GM21526 (cell line): ENCODE data around the gene SLC7A5.
"Not testable (repeated sequence)": the region's sequence is repeated elsewhere in the genome, so short reads cannot be mapped to it uniquely, and the experiment has no call there.

Experiments
- ATAC-seq: cut with Tn5 transposase; IDR thresholded peaks from one replicate; pipeline ENCODE4 v1.9.1; 2021; ENCODE audit warnings: moderate library complexity; ENCODE audit not compliant: unreplicated experiment, low FRiP score

Gene SLC7A5

DNA sequence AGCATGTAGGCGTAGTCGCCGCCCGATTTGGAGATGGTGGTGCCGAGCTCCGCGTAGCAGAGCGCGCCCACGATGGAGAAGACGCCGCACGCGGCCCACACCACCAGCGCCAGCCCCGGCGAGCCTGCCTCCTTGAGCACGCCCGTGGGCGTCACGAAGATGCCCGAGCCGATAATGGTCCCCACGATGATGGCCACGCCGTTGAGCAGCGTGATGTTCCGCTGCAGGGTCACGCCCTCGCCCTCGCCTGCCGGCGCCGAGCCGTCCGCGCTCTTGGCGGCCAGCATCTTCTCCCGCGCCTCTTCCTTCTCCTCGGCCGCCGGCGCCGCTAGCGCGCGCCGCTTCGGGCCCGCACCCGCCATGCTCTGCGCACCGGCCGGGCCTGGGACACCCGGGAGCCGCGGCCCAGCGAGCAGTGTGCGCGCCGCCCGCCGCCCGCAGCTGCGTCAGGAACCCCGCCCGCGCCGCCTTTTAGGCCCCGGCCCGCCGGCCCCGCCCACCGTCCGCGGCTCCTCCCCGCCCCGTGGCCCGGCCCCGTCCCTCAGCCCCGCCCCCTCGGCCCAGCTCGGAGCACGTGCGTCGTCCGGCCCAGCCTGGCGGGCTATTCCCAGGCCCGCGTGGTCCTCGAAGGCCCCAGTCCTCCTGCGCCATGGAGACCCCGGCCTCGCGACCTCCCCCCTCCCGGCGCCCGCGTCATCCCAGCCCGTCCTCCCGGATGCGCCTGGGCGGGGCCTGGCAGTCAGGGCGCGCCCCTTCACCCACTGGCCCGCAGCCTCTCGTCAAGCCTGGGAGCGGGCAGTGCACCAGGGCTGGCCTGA is at the start of gene SLC7A5:
SLC7A5 (minus strand) TSS at position 447 of the 818 bp plus-strand sequence; CDS start at position 362, 85 bp downstream.
- ATAC-seq, result peak; percentile 47

- ATAC-seq, result no peak
These were observed 49.0 kb upstream of the SLC7A5 start for GRCh38 chr16:87918338-87918737.

- no peak for ATAC-seq
These were observed 48.2 kb upstream of the SLC7A5 start for GRCh38 chr16:87917503-87917902.

DNA sequence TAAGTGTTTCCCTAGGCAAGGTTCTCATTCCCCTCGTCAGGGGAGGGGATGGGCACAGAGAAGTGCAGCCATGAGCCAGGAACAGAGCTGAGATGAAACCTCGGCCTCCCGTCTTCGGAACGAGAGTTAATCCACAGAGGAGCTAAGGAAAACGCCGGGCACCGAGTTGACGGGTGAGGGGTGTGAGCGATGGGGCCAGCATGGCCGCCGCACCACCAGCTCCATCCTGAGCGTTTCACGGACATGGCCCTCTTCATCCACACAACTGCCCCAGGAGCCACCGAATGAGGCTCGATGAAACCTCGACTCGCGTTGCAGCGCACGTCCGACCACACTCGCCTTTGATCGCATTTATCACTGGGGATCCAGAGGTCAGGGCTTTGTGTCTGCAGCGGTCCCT is 45.5 kb upstream of the SLC7A5 start:
- ATAC-seq, result no peak

- not testable (repeated sequence) for ATAC-seq
These were observed 44.9 kb upstream of the SLC7A5 start for GRCh38 chr16:87914021-87914725.

- not testable (repeated sequence) for ATAC-seq
These were observed 43.4 kb upstream of the SLC7A5 start for GRCh38 chr16:87912691-87913090.

- not testable (repeated sequence) for ATAC-seq
These were observed 41.9 kb upstream of the SLC7A5 start for GRCh38 chr16:87911106-87911763.

DNA sequence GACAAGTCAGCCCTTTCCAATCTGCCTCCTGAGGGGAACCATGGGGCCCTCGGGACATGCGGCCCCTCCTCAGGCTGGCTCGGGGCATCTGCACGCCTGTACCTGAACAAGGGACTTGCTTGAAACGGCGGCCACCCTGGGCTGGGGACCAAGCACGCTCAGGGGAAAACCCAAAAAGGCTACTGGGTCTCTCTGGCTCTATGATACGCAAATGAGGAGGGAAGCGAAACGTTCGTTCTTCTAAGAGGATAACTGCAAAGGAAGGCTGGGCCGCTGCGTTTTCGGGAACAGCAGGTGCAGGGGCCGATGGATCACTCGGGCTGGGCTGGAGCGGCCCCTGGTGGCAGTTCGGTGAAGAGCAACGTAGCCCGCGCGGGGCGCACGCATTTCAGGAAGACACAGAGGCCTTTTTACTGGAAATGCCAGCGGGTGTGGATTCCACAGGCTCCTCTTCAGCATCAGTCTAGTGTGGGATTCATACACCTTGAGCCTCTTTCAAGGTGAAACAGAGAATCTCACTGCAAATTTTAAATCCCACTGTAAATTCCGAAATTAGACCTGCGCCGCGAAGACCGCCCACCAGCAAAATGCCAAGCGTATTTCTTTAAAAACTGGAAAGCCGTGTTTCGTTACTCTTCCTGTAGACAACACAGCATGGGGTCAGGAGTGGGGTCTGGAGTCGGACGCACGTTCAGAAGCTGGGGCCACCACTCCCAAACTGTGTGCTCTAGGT is 40.1 kb upstream of the SLC7A5 start:
- ATAC-seq, result peak; percentile 65

GRCh38 chr16:87908101-87908500 is 38.8 kb upstream of the SLC7A5 start:
- not testable (repeated sequence) for ATAC-seq

DNA sequence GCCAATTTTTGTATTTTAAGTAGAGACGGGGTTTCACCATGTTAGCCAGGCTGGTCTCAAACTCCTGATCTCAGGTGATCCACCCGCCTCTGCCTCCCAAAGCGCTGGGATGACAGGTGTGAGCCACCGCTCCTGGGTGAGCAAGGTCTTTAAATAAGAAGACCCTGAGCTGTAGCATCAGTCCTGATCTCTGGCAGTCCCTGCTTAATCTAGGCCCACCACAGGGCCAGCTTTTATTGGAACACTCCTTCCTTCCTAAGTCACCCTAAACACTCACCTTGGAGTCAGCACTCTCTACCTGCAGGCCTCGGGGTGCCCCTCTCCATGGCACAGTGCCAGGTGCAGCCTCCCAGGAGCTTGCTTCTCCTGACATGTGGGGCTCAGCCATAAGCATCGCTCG is 36.2 kb upstream of the SLC7A5 start:
- ATAC-seq, result not testable (repeated sequence)

DNA sequence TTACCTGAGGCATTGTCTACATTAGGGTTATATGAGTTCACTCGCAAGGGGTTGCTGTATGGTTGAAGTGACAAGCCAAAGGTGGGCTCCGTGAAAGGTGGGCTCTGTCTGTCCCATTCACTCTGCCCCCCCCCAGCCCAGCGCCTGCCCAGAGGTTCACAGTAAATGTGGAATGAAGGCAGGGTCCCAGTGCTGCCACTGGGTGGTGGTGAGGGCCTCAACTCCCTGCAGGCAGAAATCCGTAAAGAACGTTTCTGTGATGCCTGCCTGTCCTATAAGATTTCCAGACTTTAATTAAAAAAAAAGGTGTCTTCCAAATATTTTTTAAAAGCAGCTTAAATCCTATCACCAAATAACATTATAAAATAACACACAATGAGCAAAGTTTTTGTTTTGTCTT is 35.7 kb upstream of the SLC7A5 start:
- ATAC-seq, result not testable (repeated sequence)

GRCh38 chr16:87900489-87900888 is 31.2 kb upstream of the SLC7A5 start:
- not testable (repeated sequence) for ATAC-seq

DNA sequence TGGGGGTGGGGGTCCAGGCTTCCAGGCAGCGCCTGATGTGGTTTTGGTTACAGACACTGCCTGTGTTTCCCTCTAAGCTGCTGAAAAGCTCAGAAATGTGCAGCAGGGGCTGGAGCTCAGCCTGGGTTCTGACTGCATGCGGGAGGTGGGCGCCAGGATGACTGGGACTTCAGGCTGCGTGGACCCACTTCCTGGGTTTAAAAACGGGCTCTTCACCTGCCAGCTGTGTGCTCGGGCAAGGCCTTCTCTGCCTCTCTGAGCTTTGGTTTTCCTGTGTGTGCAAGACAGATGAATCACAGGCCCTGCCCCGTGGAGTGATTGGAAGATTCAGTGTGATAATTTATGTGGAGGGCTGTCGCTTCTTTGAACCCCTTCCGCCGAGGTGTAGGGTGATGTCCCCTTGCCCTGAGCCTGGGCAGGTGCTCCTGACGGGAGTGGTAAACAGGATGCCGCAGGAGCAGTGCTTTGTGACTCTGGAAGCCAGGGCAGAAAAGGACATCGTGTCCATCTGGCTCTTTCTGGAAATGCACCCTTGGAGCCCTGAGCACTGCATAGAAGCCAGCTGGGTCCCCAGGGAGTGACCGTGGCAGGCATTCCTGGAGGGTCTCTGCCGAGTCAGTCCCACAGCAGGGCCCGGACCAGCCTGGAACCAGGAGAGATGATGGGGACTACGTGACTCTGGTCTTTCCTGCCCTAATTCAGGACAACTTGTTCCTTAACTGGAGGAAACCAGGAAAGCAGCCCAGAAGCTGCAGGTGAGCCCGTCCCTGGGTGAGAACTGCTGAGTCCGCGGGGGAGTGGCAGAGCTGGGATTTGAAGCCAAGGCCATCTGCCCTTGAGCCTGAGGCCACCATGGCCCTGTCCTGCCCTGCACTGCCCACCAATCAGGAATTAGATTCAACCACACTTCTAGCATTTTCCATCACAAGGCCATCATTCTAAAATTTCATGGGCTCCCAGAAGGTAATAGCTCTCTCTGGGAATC is 28.5 kb upstream of the SLC7A5 start:
- no peak for ATAC-seq

GRCh38 chr16:87896924-87897520 is 27.7 kb upstream of the SLC7A5 start:
- not testable (repeated sequence) for ATAC-seq

DNA sequence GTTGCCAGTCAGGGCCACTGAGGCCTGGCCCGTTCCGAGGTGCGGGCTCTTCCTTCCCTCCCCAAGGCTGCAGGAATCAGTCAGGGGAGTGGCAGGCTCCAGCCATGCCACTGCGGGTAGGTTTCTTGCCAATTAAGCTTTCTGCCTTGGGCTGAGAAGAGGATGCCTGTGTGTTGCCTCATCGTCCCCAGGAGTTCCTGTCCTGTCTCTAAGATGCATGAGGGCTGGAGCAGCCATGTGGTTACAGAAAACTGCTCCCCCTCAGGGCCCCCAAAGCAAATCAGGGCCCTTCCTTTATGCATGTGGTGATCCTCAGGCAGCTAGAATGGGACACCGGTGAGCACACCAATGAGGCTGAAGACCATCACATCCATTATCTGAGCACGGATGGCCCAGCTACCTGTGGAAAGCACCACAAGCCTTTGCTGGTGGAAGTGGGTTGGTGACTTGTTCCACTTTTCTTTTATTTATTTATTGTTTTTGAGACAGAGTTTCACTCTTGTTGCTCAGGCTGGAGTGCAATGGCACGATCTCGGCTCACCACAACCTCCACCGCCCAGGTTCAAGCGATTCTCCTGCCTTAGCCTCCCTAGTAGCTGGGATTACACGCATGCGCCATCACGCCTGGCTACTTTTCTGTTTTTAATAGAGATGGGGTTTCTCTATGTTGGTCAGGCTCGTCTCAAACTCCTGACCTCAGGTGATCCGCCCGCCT is 27.0 kb upstream of the SLC7A5 start:
- ATAC-seq, result not testable (repeated sequence)

DNA sequence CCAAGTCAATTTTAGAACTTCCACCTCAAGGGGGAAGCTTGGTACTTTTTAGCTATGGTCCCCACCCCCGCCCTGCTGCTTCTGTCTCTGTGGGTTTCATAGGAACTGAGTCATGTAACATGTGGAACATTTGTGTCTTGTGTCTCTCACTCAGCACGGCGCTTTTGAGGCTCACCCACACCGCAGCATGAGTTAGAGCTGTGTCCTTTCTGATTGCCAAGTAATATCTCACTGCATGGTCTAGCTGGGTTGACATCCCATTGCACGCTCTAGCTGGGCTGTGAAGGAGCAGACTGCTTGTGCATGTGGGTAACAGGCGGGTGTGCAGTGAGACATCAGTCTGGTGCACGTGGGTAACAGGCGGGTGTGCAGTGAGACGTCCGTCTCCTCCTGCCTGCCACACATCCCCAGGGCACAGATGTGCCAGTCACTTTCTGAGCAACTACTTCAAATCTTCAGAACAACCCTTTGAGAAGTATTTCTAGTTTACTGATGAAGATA is 26.4 kb upstream of the SLC7A5 start:
- ATAC-seq, result no peak

DNA sequence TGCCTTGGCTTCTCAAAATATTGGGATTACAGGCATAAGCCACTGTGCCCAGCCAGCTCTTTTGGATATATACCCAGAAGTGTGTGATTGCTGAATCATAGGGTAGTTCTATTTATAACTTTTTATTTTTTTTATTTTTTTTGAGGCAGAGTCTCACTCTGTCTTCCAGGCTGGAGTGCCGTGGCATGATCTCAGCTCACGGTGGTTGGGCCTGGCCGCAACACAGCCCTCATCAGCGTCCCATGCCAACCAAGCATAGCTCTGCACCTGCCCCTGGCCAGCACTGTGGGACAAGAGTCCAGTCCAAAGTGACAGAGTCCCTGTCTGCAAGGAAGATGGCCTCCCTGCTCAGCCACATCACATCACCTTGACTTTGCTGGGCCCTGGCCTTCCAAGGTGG is 24.7 kb upstream of the SLC7A5 start:
- ATAC-seq, result not testable (repeated sequence)

DNA sequence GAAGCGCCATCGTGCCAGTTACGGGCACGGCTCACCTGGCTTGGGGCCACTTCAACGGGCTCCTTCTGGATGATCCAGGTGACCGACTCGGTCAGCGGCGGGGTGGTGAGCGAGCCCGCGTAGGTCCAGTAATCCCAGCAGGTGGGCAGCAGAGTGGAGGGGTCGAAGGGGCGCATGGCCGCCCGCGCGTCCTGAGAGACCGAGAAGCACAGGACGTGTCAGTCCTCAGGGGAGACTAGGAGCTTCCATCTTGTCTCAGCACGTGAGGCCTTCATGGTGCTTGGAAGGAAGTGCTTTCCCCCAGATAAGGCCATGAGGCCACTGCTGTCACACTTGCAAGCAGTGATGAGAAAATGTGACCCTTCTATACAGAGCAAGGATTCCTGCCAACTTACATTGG is 22.5 kb upstream of the SLC7A5 start:
- no peak for ATAC-seq
